H54 (cell line): Measurements from ENCODE around the gene MOCS1.
"Not testable (repeated sequence)": the region's sequence is repeated elsewhere in the genome, so short reads cannot be mapped to it uniquely, and the experiment has no call there.

Experiments used
- DNase-seq: peaks from one replicate; pipeline ENCODE4 v3.0.0; 2011; ENCODE audit warnings: low spot score, mixed read lengths; ENCODE audit not compliant: insufficient read length
- FAIRE-seq: peaks from 3 replicates; lab custom pipeline; 2011; peaks lifted over from hg19 to GRCh38; lab: Jason Lieb, UNC
- POLR2A ChIP-seq: IDR thresholded peaks from 2 replicates; pipeline ENCODE4 v1.6.1; 2011; ENCODE audit warnings: low read depth, mild to moderate bottlenecking, low read length

MOCS1 gene

GRCh38 chr6:39934131-39934757, at the start of gene MOCS1:
TSS of gene MOCS1 (minus strand) at chr6:39934462. CDS start at chr6:39934417, 45 bp downstream.
- FAIRE-seq (no peak), DNase-seq (peak; percentile 81)
- peak; percentile 64 for TF ChIP-seq POLR2A

- no peak for TF ChIP-seq POLR2A
- DNase-seq: no peak
- no peak for FAIRE-seq
Observed at GRCh38 chr6:39984051-39984450, 49.8 kb upstream of the MOCS1 start.

GRCh38 chr6:39983193-39983592, 48.9 kb upstream of the MOCS1 start:
- no peak for DNase-seq
- TF ChIP-seq POLR2A: no peak
- FAIRE-seq: no peak

- DNase-seq: no peak
- no peak for FAIRE-seq
- TF ChIP-seq POLR2A: no peak
Observed at GRCh38 chr6:39982720-39983119, 48.5 kb upstream of the MOCS1 start.

- peak; percentile 26 for DNase-seq
- TF ChIP-seq POLR2A: no peak
- FAIRE-seq: no peak
Observed at GRCh38 chr6:39980839-39981580, 46.7 kb upstream of the MOCS1 start.

- DNase-seq (no peak), FAIRE-seq (no peak)
- no peak for TF ChIP-seq POLR2A
Observed at GRCh38 chr6:39979461-39980328, 45.4 kb upstream of the MOCS1 start.

GRCh38 chr6:39978240-39978639, 44.0 kb upstream of the MOCS1 start:
- TF ChIP-seq POLR2A: no peak
- no peak for FAIRE-seq
- DNase-seq: no peak

GRCh38 chr6:39973661-39974060, 39.4 kb upstream of the MOCS1 start:
- no peak for FAIRE-seq
- no peak for DNase-seq
- no peak for TF ChIP-seq POLR2A

- DNase-seq, FAIRE-seq: not testable (repeated sequence)
Observed at GRCh38 chr6:39972717-39973116, 38.5 kb upstream of the MOCS1 start.

GRCh38 chr6:39971131-39971530, 36.9 kb upstream of the MOCS1 start:
- FAIRE-seq, DNase-seq: not testable (repeated sequence)

- FAIRE-seq: no peak
- no peak for DNase-seq
- TF ChIP-seq POLR2A: no peak
Observed at GRCh38 chr6:39965751-39966150, 31.5 kb upstream of the MOCS1 start.

- no peak for DNase-seq
- no peak for FAIRE-seq
- no peak for TF ChIP-seq POLR2A
Observed at GRCh38 chr6:39964530-39964929, 30.3 kb upstream of the MOCS1 start.

- FAIRE-seq: no peak
- TF ChIP-seq POLR2A: no peak
- DNase-seq: no peak
Observed at GRCh38 chr6:39964094-39964493, 29.8 kb upstream of the MOCS1 start.

GRCh38 chr6:39962831-39963230, 28.6 kb upstream of the MOCS1 start:
- no peak for DNase-seq
- no peak for TF ChIP-seq POLR2A
- no peak for FAIRE-seq

GRCh38 chr6:39961178-39961577, 26.9 kb upstream of the MOCS1 start:
- DNase-seq (no peak), FAIRE-seq (no peak)
- TF ChIP-seq POLR2A: no peak
